HG03039 (cell line): ENCODE results near the gene RND1.

Experiments
- ATAC-seq: cut with Tn5 transposase; IDR thresholded peaks from one replicate; pipeline ENCODE4 v1.9.1; 2021; ENCODE audit warnings: mild to moderate bottlenecking, moderate library complexity; ENCODE audit not compliant: unreplicated experiment

The RND1 gene

GRCh38 chr12:48813465-48814261 is 52.0 kb downstream of the RND1 start:
- ATAC-seq: no peak

DNA sequence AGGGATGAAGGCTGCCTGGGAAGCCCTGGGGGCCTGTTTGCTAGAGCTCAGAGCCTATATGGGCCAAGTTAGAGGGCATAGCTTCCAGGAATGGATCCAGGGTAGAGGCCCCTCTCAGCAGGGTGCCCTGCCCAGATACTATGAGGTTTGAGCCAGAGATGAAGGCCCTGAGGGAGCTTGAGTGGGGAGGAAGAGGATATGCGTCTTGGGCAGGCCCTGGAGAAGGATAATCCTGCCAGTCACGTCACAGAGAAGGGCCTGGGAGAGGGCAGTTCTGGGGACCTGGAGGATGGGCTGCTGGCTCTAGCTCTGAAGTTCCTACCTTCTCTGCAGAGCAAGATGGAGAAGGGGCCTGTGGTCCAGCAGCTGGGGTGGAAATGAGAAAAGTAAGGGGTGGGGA is 53.3 kb downstream of the RND1 start:
- no peak for ATAC-seq

DNA sequence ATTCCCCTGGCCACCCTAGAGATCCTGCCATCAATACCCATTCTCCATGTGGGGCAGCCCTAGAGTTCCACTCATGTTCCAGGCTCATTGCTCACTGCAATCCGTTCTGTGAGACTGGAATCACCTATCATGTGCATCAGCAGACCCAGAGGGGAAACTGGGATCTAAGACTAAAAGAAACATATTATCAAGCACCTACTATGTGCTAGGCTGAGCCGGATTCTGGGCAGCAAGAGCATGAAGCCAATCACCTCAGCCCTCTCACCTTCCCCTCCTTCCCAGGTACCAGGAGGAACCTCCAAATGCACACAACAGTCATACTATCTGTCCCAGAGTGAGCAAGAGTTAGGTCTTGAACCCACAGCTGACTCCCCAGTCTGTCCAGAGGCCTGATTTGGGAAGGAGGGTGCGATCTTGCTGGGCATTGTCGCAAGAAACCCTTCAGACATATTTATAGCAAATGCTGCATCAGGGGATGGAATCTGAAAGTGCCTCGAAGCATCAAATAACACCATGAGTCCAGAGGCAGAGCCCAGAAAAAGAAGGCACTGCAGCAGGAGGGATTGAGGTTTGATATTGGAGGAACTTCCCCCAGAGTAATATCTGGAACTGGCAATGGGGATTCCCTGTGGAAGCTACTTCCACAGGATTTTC is 54.1 kb downstream of the RND1 start:
- ATAC-seq: no peak

DNA sequence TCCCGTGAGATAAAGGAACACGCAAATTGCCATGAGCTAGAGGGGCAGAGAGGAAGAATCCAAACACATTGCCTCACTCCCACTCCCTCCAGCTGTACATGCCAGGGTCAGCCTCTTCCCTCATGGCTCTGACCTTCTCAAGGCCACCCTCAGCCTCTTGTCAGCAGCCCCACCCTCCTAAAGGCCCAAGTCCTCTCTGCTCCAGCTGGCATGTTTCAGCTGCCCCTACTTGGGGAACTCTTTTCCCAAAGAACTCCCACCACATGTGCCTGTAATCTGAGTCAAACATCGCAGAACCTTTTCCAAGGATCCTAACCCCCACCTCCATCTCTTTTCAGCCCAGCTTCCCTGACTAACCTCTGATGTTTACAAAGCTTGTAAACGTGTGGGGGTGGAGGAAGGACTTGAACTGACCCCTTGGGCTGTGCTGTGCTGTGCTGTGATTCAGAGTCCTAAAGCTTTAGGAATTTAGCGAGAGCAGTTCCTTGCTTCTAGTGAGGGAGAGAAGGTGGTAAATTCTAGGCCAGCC is 54.7 kb downstream of the RND1 start:
- ATAC-seq: no peak

- no peak for ATAC-seq
Measured at GRCh38 chr12:48807981-48808380, 57.7 kb downstream of the RND1 start.
